Vagina (tissue), 2 donors: ENCODE measurements around the gene SIPA1L3. TPM values are rescaled to one million over a fixed set of nuclear protein-coding genes. Genes with fewer than 3 reads are reported as not detected.
"Not testable (repeated sequence)": the region's sequence is repeated elsewhere in the genome, so short reads cannot be mapped to it uniquely, and the experiment has no call there.

ENCODE experiments used
- DNase-seq, 2 donors: peaks; one replicate each; pipeline ENCODE4 v3.0.0-alpha.2; 2017; ENCODE audit errors: extremely low spot score in 2 of 2
- H3K27ac ChIP-seq: fragments of 200-600 bp; sonication (generic); one replicate; pipeline ENCODE4 v1.5.1; 2019
- H3K27me3 ChIP-seq: fragments of 200-600 bp; sonication (generic); one replicate; pipeline ENCODE4 v1.5.1; 2019
- H3K36me3 ChIP-seq, 2 donors: fragments of 200-600 bp; sonication (generic); one replicate each; pipeline ENCODE4 v1.5.1; 2017 to 2019
- H3K4me1 ChIP-seq: fragments of 200-600 bp; sonication (generic); one replicate; pipeline ENCODE4 v1.5.1; 2019
- H3K4me3 ChIP-seq, 2 donors: fragments of 200-600 bp; sonication (generic); 1 replicate in 1 of 2; 2 replicates in 1 of 2; pipeline ENCODE4 v1.5.1; 2016 to 2019
- H3K9me3 ChIP-seq: fragments of 200-600 bp; sonication (generic); one replicate; pipeline ENCODE4 v1.5.1; 2019
- CTCF ChIP-seq, 3 experiments: fragments of 450-650 bp in 2 of 3; fragments of 200-600 bp in 1 of 3; sonication (generic) in 1 of 3; IDR thresholded peaks; one replicate each; pipeline ENCODE4 v1.5.1; 2017 to 2019; ENCODE audit warnings: antibody characterized with exemption in 3 of 3, mild to moderate bottlenecking in 2 of 3, moderate library complexity in 2 of 3
- POLR2A ChIP-seq, 2 donors: fragments of 450-650 bp; IDR thresholded peaks; one replicate each; pipeline ENCODE4 v1.6.1; 2017; ENCODE audit warnings: antibody characterized with exemption in 2 of 2, mild to moderate bottlenecking in 2 of 2, moderate library complexity in 2 of 2
- POLR2AphosphoS5 ChIP-seq, 2 donors: sonication (generic); formaldehyde crosslinking; IDR thresholded peaks; one replicate each; pipeline ENCODE4 v1.9.0; 2017; ENCODE audit warnings: antibody characterized with exemption in 2 of 2, mild to moderate bottlenecking in 2 of 2, low read depth in 1 of 2; ENCODE audit not compliant: insufficient read depth in 1 of 2
- intact Hi-C: fragments of 100-400 bp; cut with DNase I; formaldehyde crosslinking; loops from one replicate; pipeline ENCODE4 v1.15.1; 2023
- total RNA-seq: library from RNA; depleted of rRNA; stranded (reverse); fragments of >200 nt; gene quantifications from one replicate; pipeline ENCODE4 v1.2.3, GENCODE V29; 2016

SIPA1L3 gene
- total RNA-seq, 1 donor from 2014 or later, result 13.0 TPM

GRCh38 chr19:38228491-38229439 lies 321.8 kb downstream of the SIPA1L3 start:
- no peak overlapping the region for H3K27ac ChIP-seq
- peak overlapping the region in 1 of 2 donors; percentile 10 for H3K4me3 ChIP-seq
- peaks cover 23% of the 10 kb centered on the region for H3K4me1 ChIP-seq
- no peaks in the 10 kb centered on the region for H3K36me3 ChIP-seq
- peaks cover 5% of the 10 kb centered on the region for H3K27me3 ChIP-seq
- DNase-seq, result no peak
- TF ChIP-seq POLR2A (IDR thresholded peaks at IDR 0.05), result no peak
- TF ChIP-seq POLR2AphosphoS5 (IDR thresholded peaks at IDR 0.05; ENCODE audit: insufficient read depth in 1 of 2, low read depth in 1 of 2), result no peak
- TF ChIP-seq CTCF (IDR thresholded peaks at IDR 0.05), result no peak
- no peaks in the 10 kb centered on the region for H3K9me3 ChIP-seq
- intact Hi-C loops, result loop anchor here (5.0 to 10.0 kb wide), 2 partner anchors 324 to 761 kb away; partner anchors contain the start of genes SIPA1L3, WDR87, ZNF569 and ZNF570

GRCh38 chr19:38229585-38230073 lies 322.6 kb downstream of the SIPA1L3 start:
- no peak overlapping the region for H3K27ac ChIP-seq
- no peak for DNase-seq
- no peak overlapping the region for H3K4me3 ChIP-seq
- H3K9me3 ChIP-seq, result no peaks in the 10 kb centered on the region
- H3K36me3 ChIP-seq, result no peaks in the 10 kb centered on the region
- peaks cover 17% of the 10 kb centered on the region for H3K4me1 ChIP-seq
- no peaks in the 10 kb centered on the region for H3K27me3 ChIP-seq
- intact Hi-C loops, result loop anchor here (5.0 to 10.0 kb wide), 2 partner anchors 325 to 762 kb away; partner anchors contain the start of genes SIPA1L3, WDR87, ZNF569 and ZNF570
- TF ChIP-seq POLR2AphosphoS5 (IDR thresholded peaks at IDR 0.05; ENCODE audit: insufficient read depth in 1 of 2, low read depth in 1 of 2) (no peak), CTCF (IDR thresholded peaks at IDR 0.05) (no peak), POLR2A (IDR thresholded peaks at IDR 0.05) (no peak)

- H3K27me3 ChIP-seq, intact Hi-C loops, DNase-seq, H3K4me3 ChIP-seq, H3K27ac ChIP-seq, H3K9me3 ChIP-seq, H3K36me3 ChIP-seq: not testable (repeated sequence)
- peaks cover 17% of the 10 kb centered on the region for H3K4me1 ChIP-seq
These were observed 323.6 kb downstream of the SIPA1L3 start for GRCh38 chr19:38230506-38231133.

GRCh38 chr19:38231918-38232317 lies 324.9 kb downstream of the SIPA1L3 start:
- H3K27me3 ChIP-seq, result no peaks in the 10 kb centered on the region
- peaks cover 17% of the 10 kb centered on the region for H3K4me1 ChIP-seq
- intact Hi-C loops, result no loop called here

More at GRCh38 chr19:38231918-38232317, 324.9 kb downstream of the SIPA1L3 start:
- Histone ChIP-seq H3K4me3 (no peak overlapping the region), H3K27ac (no peak overlapping the region), H3K36me3 (no peaks in the 10 kb centered on the region), H3K9me3 (no peaks in the 10 kb centered on the region)
- DNase-seq, result no peak
- no peak for TF ChIP-seq POLR2AphosphoS5 (IDR thresholded peaks at IDR 0.05; ENCODE audit: insufficient read depth in 1 of 2, low read depth in 1 of 2)
- no peak for TF ChIP-seq CTCF (IDR thresholded peaks at IDR 0.05)
- TF ChIP-seq POLR2A (IDR thresholded peaks at IDR 0.05), result no peak
